Measurements from ENCODE around the gene SLC47A1.

Gene SLC47A1

DNA sequence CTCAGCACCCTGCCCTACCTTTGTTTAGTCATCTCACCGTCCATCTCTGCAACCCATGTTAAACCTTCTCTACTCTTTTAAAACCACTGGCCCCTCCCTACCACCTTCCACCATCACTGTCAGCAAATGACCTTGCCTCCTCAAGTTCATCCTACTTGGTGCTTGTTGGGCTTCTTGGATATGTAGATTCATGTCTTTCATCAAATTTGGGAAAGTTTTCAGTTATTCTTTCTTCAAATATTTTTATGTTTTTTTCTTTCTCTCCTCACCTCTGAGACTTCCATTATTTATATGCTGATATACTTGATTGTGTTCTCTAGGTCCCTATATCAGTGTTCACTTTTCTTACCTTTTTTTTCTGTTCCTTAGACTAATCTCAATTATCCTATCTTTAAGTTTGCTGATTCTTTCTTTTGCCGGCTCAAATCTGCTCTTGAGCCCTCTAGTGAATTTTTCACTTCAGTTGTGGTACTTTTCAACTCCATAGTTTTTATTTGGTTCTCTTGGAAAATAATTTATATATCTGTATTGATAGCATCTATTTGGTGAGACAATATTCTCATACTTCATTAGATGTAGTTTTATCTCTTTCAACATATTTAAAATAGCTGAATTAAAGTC lies 86.2 kb downstream of the SLC47A1 start:
- Histone ChIP-seq H3K4me2 (ENCODE audit: low read length) (no peak overlapping the region), H3K27me3 (ENCODE audit: low read depth, low read length) (no peaks in the 10 kb centered on the region), H3K27ac (ENCODE audit: low read length) (no peak overlapping the region), H4K20me1 (ENCODE audit: insufficient read depth, low read length) (no peaks in the 10 kb centered on the region), H3K4me1 (ENCODE audit: low read length) (no peaks in the 10 kb centered on the region), H2AFZ (ENCODE audit: low read depth, low read length) (no peak overlapping the region), H3K9ac (ENCODE audit: low read length) (no peak overlapping the region), H3K79me2 (ENCODE audit: low read length) (no peaks in the 10 kb centered on the region), H3K4me3 (ENCODE audit: low read length) (no peak overlapping the region), H3K36me3 (replicated peaks; ENCODE audit: low read depth, low read length) (no peaks in the 10 kb centered on the region), H3K9me3 (ENCODE audit: insufficient read depth, low read length) (no peaks in the 10 kb centered on the region)
- TF ChIP-seq CTCF (IDR thresholded peaks at IDR 0.05; ENCODE audit: low read depth, low read length) (no peak), EZH2phosphoT487 (IDR thresholded peaks at IDR 0.05; ENCODE audit: low read depth) (no peak)

DNA sequence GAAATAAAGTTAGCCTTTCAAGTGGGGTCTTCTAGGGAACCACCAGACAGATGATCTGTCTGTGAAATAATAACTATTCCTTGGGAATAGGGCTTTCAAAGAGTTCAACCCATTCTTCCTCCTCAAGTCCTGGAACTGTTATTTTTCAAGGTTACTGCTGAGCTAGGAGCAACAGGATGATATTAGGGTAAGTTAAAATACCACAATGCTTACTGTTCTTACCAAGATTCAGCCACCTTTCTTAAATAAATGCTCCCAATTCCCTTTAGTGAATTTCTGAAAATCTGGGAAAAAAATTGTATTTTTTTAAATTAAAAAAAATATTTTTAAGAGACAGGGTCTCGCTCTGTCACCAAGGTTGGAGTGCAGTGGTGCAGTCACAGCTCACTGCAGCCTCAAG lies 88.0 kb downstream of the SLC47A1 start:
- Histone ChIP-seq H3K27ac (ENCODE audit: low read length) (no peak overlapping the region), H4K20me1 (ENCODE audit: insufficient read depth, low read length) (no peaks in the 10 kb centered on the region), H3K9me3 (ENCODE audit: insufficient read depth, low read length) (no peaks in the 10 kb centered on the region)

DNA sequence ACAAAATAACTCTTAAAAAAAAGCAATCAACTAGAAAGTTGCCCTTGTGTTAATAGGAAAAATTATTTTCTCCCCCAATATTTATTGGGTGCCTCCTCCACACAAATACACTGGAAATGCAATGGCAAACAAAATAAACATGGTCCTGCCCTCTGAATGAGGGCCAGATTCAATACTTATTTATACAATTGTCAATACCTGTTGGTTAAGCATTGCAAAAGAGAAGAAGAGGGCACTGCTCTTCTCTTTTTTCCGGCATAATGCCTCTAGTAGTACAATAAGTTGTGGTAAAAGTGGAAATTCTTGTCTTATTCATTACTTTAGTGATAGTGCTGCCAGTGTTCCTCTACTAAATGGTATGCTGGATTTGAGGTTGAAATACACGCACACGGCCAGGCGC lies 92.4 kb downstream of the SLC47A1 start:
- TF ChIP-seq EZH2phosphoT487 (IDR thresholded peaks at IDR 0.05; ENCODE audit: low read depth) (no peak), CTCF (IDR thresholded peaks at IDR 0.05; ENCODE audit: low read depth, low read length) (no peak)
- no peak overlapping the region for H3K4me2 ChIP-seq (ENCODE audit: low read length)
- H3K27ac ChIP-seq (ENCODE audit: low read length), result no peak overlapping the region
- no peaks in the 10 kb centered on the region for H3K9me3 ChIP-seq (ENCODE audit: insufficient read depth, low read length)
- H3K9ac ChIP-seq (ENCODE audit: low read length), result no peak overlapping the region
- H3K4me1 ChIP-seq (ENCODE audit: low read length), result no peaks in the 10 kb centered on the region
- no peak overlapping the region for H2AFZ ChIP-seq (ENCODE audit: low read depth, low read length)
- no peaks in the 10 kb centered on the region for H3K36me3 ChIP-seq (replicated peaks; ENCODE audit: low read depth, low read length)
- no peaks in the 10 kb centered on the region for H3K79me2 ChIP-seq (ENCODE audit: low read length)
- no peaks in the 10 kb centered on the region for H4K20me1 ChIP-seq (ENCODE audit: insufficient read depth, low read length)
- no peaks in the 10 kb centered on the region for H3K27me3 ChIP-seq (ENCODE audit: low read depth, low read length)
- H3K4me3 ChIP-seq (ENCODE audit: low read length), result no peak overlapping the region

More for the DNA sequence above, 88.0 kb downstream of the SLC47A1 start:
- H3K4me1 ChIP-seq (ENCODE audit: low read length), result no peaks in the 10 kb centered on the region
- no peak overlapping the region for H3K9ac ChIP-seq (ENCODE audit: low read length)
- H3K27me3 ChIP-seq (ENCODE audit: low read depth, low read length), result no peaks in the 10 kb centered on the region
- no peak overlapping the region for H2AFZ ChIP-seq (ENCODE audit: low read depth, low read length)
- H3K36me3 ChIP-seq (replicated peaks; ENCODE audit: low read depth, low read length), result no peaks in the 10 kb centered on the region
- TF ChIP-seq EZH2phosphoT487 (IDR thresholded peaks at IDR 0.05; ENCODE audit: low read depth) (no peak), CTCF (IDR thresholded peaks at IDR 0.05; ENCODE audit: low read depth, low read length) (no peak)
- no peaks in the 10 kb centered on the region for H3K79me2 ChIP-seq (ENCODE audit: low read length)
- no peak overlapping the region for H3K4me2 ChIP-seq (ENCODE audit: low read length)
- H3K4me3 ChIP-seq (ENCODE audit: low read length), result no peak overlapping the region
